Purkinje cell (primary cell): Measurements from ENCODE around the gene ZNF74. TPM values are rescaled to one million over a fixed set of nuclear protein-coding genes. Genes with fewer than 3 reads are reported as not detected.

ENCODE experiments used
- polyA plus RNA-seq: library from polyadenylated mRNA; unstranded; fragments of >200 nt; fragmentation: Nextera tagmentation; gene quantifications from 2 replicates; pipeline ENCODE4 v1.2.1, GENCODE V29; 2014

The ZNF74 gene
- polyA plus RNA-seq: 0.24 and 0.75 TPM in 2 replicates

GRCh38 chr22:20393705-20394476 is at the start of gene ZNF74:
TSS of gene ZNF74 (plus strand) at chr22:20394151. CDS start at chr22:20394629, 478 bp downstream.

GRCh38 chr22:20437613-20438426 is 43.9 kb downstream of the ZNF74 start, which contains the start of gene SCARF2:
TSS of gene SCARF2 (minus strand) at chr22:20437825. CDS start at chr22:20437754, 71 bp downstream.

Other genes starting within 250 kb of the ZNF74 start
- not detected in 2 replicates for gene CCDC188, start 243.1 kb upstream of the ZNF74 start, polyA plus RNA-seq
- 0.48 and 2.7 TPM in 2 replicates for gene RTN4R, start 125.8 kb upstream of the ZNF74 start, polyA plus RNA-seq
- 8.5 and 13.6 TPM in 2 replicates for gene DGCR6L, start 74.1 kb upstream of the ZNF74 start, polyA plus RNA-seq
- not detected in 2 replicates for gene SCARF2, start 43.7 kb downstream of the ZNF74 start, polyA plus RNA-seq
- gene KLHL22, start 101.6 kb downstream of the ZNF74 start, polyA plus RNA-seq: 0.59 and 0.66 TPM in 2 replicates
- gene MED15, start 113.5 kb downstream of the ZNF74 start, polyA plus RNA-seq: 0.63 and 1.9 TPM in 2 replicates